G401.6 (cell line): ENCODE results near the gene BCL11B.

Experiments used
- FAIRE-seq: peaks from 2 replicates; lab custom pipeline; 2012; peaks lifted over from hg19 to GRCh38; lab: Jason Lieb, UNC

BCL11B gene

GRCh38 chr14:99181241-99181640 is 90.8 kb downstream of the BCL11B start:
- no peak for FAIRE-seq

DNA sequence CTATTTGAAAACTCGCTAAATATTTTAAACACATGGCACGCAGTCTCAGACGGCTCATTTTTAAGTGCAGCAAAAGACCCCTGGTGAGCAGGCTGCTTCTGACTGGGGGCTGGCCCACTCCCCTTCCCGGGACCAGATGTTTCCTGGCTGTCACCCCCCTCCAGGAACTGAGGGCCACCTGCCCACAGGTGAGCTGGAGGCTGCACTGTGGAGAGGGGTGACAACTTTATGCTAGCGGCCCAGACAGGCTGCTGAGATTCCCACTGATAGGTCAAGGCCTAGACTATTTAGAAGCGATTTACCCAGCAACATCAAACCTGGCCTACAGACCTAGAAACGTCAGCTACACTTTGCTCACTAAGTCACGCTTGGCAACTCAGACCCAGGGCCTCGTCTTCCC is 92.1 kb downstream of the BCL11B start:
- FAIRE-seq: no peak

DNA sequence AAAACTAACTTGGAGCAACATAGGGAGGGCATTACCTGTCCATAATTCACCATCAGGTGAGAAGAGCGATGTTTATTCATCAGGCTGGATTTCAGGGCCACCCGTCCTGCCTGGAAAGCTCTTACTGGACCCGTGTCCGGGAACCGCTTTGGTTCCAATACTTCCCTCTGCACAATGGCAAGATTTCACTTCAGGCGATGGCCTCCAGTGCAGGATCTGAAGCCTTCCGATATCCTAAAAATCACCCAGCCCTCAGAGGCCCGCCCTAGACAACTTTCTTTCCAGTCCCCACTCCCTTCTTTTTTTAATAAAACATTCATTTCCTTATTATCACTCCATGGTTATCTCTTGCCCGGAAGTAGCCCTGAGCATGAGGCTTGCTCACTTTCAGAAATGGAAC is 92.5 kb downstream of the BCL11B start:
- FAIRE-seq: no peak

GRCh38 chr14:99177886-99178835 is 93.8 kb downstream of the BCL11B start:
- FAIRE-seq: no peak

- no peak for FAIRE-seq
These were observed 94.8 kb downstream of the BCL11B start for GRCh38 chr14:99177046-99177655.

DNA sequence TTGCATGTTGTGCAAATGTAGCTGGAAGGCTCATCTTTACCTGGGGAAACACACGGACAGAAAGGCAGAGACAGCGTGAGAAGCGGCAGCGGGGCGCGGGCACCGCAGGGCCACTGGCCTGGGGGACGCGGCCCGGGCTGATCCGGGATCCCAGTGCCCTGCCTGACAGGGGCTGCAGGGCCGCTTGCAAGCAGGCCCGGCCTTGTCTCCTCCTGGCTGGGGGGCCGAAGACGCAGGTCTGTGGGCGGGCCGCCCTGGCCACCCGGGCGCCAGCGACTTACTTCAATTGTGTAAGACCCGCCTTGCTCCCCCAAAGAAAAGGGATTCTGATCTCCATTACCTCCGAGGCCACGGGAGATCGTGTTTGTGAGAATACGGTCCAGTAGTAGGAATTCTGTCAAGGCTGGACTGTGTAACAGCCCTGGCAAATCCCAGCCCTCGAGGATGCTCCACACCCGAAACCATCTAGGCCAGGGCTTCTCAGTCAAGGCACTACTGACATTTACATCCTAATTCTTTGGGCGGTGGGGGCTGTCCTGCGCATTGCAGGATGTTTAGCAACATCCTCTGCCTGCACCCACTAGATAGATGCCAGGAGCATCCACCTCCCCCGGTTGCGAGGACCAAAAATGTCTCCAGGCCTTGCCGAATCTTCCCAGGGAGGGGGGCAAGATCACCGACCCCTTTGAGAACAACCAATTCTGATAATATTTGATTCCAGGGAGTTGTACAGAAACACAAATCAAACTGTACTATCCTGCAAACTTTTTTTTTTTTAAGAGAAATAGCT is 95.6 kb downstream of the BCL11B start:
- FAIRE-seq: no peak

- FAIRE-seq: no peak
These were observed 96.5 kb downstream of the BCL11B start for GRCh38 chr14:99175331-99176155.

GRCh38 chr14:99174770-99175319 is 97.2 kb downstream of the BCL11B start:
- no peak for FAIRE-seq

DNA sequence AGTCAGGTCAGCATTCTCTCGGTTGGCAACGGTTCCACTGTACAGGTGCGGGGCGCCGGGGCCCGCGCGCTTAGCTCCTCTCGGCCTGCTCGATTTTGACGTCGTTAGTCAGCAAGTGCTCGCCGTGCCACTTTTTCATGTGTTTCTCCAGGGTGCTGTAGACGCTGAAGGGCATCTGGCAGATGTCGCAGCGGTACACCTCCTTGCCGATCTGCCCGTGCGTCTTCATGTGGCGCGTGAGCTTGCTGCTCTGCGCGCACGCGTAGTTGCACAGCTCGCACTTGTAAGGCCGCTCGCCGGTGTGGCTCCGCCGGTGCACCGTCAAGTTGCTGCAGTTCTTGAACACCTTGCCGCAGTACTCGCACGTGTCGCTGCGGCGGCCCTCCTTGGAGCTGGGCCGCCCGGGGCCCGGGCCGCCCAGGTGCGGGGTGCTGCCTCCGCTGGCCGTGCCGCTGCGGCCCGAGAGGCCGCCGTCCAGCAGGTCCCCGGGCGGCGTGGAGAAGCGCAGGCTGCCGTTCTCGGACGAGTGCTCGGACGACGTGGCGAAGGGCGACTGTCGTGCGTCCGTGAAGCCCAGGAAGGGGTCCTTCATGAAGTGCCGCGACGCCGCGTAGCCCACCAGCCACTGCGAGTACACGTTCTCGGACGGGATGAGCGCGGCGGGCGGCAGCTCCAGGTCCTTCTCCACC is 97.8 kb downstream of the BCL11B start:
- FAIRE-seq: no peak

- no peak for FAIRE-seq
These were observed 98.5 kb downstream of the BCL11B start for GRCh38 chr14:99173506-99173905.

DNA sequence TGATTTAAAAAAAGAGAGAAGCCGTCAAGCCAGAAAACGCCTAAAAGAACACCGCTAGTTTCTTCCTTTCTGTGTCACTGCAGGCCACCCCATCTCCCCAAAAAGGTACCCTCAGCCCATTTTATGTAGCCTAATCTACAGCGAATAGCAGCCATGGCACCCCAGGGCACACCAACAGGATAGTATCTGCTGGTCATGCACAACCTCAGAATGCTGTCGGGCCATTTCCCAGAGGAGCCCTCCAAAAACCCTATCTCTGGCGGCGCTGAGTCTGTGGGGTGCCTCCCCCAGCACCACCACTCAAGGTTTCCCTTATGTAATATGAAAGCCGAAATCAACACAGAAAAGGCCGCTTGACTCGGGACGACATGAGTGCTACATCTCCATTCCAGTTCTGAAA is 98.9 kb downstream of the BCL11B start:
- FAIRE-seq: no peak

DNA sequence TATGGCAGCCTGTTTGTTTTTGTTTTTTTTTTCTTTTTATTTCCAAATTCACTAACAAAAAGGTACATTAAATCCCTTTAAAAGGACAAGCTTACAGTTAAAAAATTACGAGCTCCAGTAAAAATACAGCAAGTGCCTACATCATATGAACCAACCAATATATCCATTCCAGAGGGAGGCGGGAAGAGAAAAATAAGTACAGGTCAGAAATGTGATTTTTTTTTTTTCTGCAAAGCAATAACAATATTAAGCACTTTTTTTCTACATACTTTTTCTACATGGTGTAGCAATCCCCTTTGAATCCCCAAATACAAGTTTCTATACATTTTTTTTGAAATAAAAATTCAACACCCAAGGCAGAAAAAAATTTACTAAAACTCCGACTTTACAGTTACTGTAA is 100.6 kb downstream of the BCL11B start:
- FAIRE-seq: no peak

DNA sequence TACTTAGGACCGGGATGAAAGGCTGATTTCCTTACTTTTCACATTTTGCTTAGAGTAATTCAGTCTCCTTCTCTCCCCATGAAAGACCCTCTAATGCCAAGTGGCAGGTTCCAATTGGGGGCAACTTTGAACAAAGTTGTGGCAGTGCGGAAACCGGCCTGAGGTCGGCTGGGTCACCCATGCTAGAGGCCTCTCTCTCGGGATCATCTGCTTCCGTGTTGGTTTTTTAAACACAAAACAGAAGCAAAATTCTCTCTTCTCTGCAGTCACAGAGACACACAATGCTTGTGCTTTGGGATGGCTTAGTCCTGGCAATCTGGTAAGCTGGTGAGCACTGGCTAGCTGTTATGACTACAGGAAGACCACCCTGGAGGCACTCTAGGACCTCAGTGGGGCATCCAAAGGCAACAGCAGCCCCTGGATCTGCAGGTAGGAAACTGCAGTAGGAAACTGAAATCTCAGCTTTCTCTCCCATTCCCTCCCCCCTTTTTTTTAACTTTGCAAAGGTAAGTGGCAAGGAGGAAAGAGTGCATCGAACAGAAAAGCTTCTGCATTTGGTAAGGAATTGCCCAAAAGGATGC is 102.1 kb downstream of the BCL11B start:
- no peak for FAIRE-seq

- no peak for FAIRE-seq
These were observed 103.7 kb downstream of the BCL11B start for GRCh38 chr14:99168330-99168729.

- FAIRE-seq: no peak
These were observed 105.5 kb downstream of the BCL11B start for GRCh38 chr14:99166506-99166905.

- no peak for FAIRE-seq
These were observed 107.3 kb downstream of the BCL11B start for GRCh38 chr14:99164712-99165111.

DNA sequence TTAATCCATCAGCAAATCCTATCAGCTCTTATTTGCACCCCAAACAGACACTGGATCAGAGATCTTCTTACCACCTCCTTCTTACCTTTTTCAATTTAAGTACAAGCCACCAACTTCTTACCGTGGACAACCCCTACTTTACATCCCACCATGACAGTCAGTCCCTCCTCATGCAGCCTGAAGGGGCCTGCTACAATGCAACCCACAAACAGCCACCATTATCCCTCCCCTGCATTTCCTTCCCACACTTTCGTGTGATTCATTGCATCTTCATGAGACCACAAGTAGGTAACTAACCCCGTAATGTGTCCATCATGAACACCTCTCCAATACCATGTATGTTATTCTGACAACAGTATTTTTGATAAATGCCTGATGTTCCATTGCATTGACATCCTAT is 108.6 kb downstream of the BCL11B start:
- no peak for FAIRE-seq

GRCh38 chr14:99159341-99160340 is 112.4 kb downstream of the BCL11B start:
- FAIRE-seq: no peak

GRCh38 chr14:99158646-99159165 is 113.3 kb downstream of the BCL11B start:
- FAIRE-seq: no peak
